Measurements from ENCODE around the gene DST.

DNA sequence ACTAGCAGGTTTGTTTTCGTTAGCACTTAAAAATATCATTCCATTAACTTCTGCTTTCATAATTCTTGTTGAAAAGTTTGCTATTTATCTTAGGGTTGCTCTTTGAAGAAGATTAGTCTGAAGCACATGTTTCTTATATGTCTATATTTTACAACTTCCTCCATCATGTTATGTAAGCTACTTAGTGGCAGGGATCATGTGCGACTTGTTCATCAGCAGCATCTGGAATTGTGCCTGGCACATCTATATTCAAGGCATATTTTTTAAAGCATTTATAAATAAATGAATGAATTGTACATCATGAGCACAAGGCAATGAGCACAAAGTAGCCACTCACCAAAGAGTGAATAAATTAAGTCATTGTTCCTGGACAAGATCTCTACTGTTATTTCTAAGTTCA is 208.1 kb downstream of the DST start:
- TF ChIP-seq, protein P1, sequence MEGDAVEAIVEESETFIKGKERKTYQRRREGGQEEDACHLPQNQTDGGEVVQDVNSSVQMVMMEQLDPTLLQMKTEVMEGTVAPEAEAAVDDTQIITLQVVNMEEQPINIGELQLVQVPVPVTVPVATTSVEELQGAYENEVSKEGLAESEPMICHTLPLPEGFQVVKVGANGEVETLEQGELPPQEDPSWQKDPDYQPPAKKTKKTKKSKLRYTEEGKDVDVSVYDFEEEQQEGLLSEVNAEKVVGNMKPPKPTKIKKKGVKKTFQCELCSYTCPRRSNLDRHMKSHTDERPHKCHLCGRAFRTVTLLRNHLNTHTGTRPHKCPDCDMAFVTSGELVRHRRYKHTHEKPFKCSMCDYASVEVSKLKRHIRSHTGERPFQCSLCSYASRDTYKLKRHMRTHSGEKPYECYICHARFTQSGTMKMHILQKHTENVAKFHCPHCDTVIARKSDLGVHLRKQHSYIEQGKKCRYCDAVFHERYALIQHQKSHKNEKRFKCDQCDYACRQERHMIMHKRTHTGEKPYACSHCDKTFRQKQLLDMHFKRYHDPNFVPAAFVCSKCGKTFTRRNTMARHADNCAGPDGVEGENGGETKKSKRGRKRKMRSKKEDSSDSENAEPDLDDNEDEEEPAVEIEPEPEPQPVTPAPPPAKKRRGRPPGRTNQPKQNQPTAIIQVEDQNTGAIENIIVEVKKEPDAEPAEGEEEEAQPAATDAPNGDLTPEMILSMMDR (IDR thresholded peaks at IDR 0.05), result no peak
- no peak for TF ChIP-seq POLR2AphosphoS5 (IDR thresholded peaks at IDR 0.05)

Measured in esophagus muscularis mucosa (tissue), 3 donors.